NCI-H2029 treated with DMSO at 0.1 percent for 48 hours (cell line): Measurements from ENCODE around the gene ANKS3.

Experiments
- DNase-seq: peaks from one replicate; lab custom pipeline; 2025; lab: John Stamatoyannopoulos, UW

Gene ANKS3

GRCh38 chr16:4724661-4725270, 9.3 kb downstream of the ANKS3 start:
- DNase-seq, result no peak

GRCh38 chr16:4723071-4723767, 10.9 kb downstream of the ANKS3 start:
- DNase-seq, result no peak

DNA sequence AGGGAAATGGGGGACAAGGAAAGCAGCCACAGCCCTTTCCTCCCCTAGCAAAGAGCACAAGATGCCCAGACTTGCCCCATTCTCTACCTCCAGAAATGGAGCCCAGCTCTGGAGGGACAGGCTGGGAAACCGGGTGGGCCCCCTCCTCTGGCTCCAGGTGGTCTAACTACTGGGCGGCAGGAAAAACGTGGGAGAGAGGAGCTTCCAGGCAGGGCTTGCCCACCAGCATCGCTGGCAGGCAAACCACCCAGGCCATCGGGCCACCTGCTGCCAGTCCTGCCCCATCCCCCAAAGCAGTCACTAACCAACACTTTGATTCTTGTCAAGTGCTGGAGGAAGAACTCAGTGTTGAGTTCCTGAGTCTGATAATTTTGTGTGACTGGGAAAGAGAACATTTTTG, 15.6 kb downstream of the ANKS3 start:
- no peak for DNase-seq

- no peak for DNase-seq
Observed at GRCh38 chr16:4714996-4715395, 19.1 kb downstream of the ANKS3 start.

- DNase-seq, result no peak
Observed at GRCh38 chr16:4713663-4714501, 20.2 kb downstream of the ANKS3 start.

GRCh38 chr16:4709481-4709880, 24.6 kb downstream of the ANKS3 start:
- no peak for DNase-seq

DNA sequence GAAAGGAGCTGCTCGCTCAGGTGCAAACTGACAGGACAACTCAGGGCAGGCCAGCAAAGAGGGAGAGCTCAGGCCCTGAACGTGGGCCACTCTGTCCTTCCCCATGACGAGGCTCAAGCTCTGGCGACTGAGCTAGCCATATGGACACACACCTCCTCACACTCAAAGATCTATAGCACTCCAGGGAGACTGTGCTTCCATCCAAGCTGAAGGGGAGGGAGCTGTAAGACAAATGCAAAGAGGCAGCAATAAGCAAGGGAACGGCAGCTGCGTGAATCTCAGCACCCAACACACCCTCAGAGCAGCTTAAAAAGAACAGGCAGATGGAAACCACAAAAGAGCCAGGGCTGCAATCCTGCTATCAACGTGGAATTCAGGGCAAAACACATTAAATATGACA, 27.2 kb downstream of the ANKS3 start:
- no peak for DNase-seq

- DNase-seq, result no peak
Observed at GRCh38 chr16:4704913-4705312, 29.2 kb downstream of the ANKS3 start.

- DNase-seq, result no peak
Observed at GRCh38 chr16:4704491-4704890, 29.6 kb downstream of the ANKS3 start.

GRCh38 chr16:4703906-4704305, 30.2 kb downstream of the ANKS3 start:
- no peak for DNase-seq

- DNase-seq, result no peak
Observed at GRCh38 chr16:4702466-4702808, 31.6 kb downstream of the ANKS3 start.

DNA sequence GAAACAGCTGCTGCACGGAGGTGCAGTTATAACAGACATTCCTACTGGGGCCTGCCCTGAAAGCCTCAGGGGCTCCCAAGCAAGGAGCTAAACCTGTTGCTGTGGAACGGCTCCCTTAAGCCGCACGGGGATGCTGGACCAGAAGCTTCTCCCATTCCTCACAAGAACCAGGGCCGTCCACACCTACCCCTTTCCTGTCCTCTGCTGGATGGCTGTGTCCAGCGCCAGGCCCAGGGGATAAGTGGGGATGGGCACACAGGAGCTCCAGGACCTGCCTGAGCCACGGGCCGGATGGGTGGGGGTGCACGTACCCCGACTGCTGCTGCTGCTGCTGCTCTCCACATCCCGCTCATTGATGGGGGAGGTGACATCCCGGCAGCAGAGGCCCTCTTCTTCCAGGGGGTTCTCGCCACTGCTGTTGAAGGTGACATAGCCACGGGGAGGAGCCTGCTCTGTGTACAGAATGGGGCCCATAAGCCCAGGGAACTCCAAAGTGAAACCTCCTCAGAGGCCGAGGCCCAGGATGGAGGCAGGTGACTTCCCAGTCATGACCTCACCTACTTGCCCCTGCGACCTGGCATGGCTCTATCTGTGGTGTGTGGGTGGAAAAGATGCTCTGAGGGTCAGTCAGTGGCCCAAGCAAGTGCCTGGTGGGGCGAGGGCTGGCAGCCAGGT, 32.1 kb downstream of the ANKS3 start:
- DNase-seq, result no peak

DNA sequence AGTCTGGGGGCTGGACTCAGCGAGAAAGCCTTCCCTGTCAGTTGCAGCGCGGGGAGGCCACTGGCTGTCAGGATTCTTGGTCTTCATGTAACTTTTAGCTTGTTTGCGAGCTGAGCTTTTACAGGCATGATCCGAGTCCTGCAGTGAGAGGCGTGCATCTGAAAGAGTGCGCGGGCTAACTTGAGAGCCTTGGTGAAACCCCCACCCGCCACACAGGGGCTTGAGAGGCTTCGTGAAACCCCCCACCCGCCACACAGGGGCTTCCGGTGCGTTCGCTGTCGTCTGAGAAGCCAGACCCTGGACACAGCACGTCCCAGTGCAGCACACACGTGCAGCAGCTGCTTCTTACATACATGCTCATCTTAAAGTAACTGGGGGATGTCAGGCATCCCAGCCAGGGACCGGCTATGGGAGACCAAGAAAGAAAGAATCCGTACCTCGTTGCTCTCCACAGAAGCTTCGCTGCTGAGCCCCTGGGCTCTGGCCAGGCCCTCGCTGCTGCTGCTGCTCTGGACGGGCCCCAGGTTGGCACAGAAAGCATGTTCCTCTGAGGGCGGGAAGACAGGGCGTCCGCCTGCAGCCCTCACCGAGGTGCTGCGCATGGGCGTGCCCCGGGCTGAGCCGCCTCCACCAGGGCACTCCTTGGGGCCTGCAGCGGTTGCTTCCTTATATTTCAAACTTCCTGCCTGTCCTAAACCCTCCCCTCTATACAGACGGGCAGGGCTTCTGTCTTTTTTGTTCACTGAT, 32.9 kb downstream of the ANKS3 start:
- DNase-seq, result no peak

- DNase-seq, result no peak
Observed at GRCh38 chr16:4700380-4700996, 33.6 kb downstream of the ANKS3 start.

- peak; percentile 58 for DNase-seq
Observed at GRCh38 chr16:4699046-4699556, 35.0 kb downstream of the ANKS3 start.

GRCh38 chr16:4698321-4699045, 35.6 kb downstream of the ANKS3 start:
- no peak for DNase-seq

DNA sequence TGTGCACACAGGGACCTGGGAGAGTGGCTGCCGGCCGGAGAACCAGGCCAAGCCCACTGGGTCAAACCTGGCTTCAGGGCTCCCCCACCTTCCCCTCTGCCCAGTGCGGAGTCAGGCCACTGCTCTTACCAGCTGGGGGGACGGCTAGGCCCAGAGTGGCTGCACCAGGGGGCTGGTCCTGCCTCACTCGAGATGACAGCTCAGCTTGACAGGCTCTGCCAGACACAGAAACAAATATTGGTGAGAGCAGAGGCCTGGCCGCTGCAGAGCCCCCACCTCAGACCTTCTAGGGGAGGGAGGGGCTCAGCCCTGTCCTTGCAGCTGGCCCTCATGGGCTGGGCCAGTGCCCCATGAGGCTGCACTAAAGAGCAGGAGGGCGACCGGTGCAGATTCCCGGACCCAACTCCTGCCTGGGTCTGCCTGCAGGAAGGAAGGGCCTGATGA, 36.2 kb downstream of the ANKS3 start:
- no peak for DNase-seq

DNA sequence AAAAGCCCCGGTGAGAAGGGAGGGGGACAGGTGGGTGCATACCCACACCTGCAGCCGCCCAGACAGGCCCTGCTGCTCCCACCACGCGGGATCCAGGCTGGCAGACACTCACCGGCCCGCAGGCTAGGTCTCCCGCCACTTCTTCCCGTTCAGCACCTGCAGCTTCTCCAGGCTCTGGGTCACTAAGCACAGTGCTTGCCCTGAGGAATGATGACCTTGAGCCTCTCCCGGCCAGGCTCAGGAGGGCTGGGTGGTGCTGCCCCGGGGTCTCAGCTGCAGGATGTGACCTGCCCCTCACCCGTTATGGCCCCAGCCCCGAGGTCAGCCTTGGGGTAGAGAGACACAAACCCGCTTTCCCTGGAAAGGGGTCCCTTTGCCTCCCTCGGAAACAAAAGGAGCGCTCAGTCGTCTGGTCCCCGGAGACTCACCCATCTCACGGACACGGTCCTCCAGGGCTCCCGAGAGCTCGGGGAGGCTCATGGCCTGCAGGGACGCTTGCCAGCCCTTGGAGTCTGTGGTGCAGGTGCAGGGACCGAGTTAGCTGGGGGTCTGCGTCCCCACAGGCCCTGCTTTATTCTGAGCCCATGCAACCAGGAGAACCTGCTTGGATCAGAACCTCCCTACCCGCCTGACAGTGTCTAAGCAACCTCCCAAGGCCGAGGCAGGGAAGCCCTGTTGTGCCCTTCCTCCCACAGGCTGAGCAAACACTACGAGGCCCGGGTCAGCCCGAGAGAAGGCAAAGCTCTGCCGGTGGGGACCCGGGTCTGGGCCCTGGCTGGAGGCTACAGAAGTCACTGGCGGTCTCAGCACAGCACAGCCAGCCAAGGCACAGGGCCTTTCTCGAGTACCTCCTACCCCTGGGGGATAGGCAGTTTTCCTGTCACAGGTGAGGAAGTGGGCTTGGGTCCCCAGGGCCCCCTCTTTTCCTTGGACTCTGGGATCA, 36.9 kb downstream of the ANKS3 start:
- DNase-seq, result no peak

DNA sequence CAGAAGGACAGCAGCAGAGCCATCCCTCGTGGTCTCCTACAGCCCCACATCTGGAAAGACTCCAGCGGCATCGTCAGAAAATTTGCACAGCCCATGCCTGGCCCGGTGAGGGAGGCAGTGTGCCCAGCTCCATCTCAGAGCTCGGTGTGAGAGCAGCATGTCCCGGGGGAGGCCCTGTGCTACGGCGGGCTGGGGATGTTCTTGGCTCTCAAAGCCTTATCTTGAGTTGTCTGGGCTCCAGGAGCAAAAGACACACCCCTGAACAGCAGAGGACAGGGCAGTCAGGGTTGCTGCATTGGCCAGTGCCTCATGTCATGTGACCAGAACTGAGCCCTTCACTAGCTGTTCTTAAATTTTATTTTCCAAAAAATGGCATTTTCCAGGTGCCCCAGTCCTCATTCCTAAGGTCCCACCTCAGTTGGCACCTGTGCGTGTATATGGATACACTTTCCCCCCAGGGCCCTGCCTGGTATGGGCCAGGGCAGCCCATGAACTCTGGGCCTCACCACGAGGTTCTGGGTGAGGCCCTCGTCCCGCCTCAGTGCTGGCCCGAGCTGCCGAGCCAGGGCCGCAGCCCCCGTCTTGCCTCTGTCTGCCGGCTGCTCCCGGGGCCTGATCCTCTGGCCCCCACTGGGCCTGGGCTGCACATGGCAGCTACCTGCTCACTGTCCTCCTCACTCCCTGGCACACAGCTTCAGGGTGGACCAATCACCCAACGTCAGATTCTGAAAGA, 37.7 kb downstream of the ANKS3 start:
- DNase-seq, result no peak
